WTC11 (cell line): ENCODE measurements around the gene MXRA8. TPM values are rescaled to one million over a fixed set of nuclear protein-coding genes. Genes with fewer than 3 reads are reported as not detected.

Experiments
- ATAC-seq: fragments of 200-7000 bp; cut with Tn5 transposase; 2 replicates; pipeline ENCODE4 v1.10.0; 2021; ENCODE audit warnings: mild to moderate bottlenecking, moderate library complexity
- CTCF ChIA-PET: fragments of 300-600 bp; sonication (Branson Sonifier 250); formaldehyde crosslinking; loops from one replicate; lab custom pipeline; 2021; ENCODE audit warnings: antibody characterized with exemption; lab: Charles Lee
- POLR2A ChIA-PET: fragments of 350-600 bp; sonication (Branson Sonifier 250); formaldehyde crosslinking; loops from one replicate; lab custom pipeline; 2021; ENCODE audit warnings: antibody characterized with exemption; lab: Charles Lee
- DNase-seq: peaks from one replicate; pipeline ENCODE4 v3.0.0; 2021; ENCODE audit warnings: low spot score
- H3K27ac Mint-ChIP-seq: 2 replicates; pipeline ENCODE4 v1.8.0; 2021; ENCODE audit warnings: mixed read lengths
- H3K27me3 Mint-ChIP-seq: 2 replicates; pipeline ENCODE4 v1.8.0; 2021; ENCODE audit warnings: low read depth, mild to moderate bottlenecking, moderate library complexity, mixed read lengths
- H3K36me3 Mint-ChIP-seq: 2 replicates; pipeline ENCODE4 v1.8.0; 2021; ENCODE audit warnings: mixed read lengths
- H3K4me1 Mint-ChIP-seq: 2 replicates; pipeline ENCODE4 v1.8.0; 2022; ENCODE audit warnings: mixed read lengths
- H3K4me3 Mint-ChIP-seq: 2 replicates; pipeline ENCODE4 v1.8.0; 2021; ENCODE audit warnings: mild to moderate bottlenecking, moderate library complexity, mixed read lengths
- H3K9me3 Mint-ChIP-seq: 2 replicates; pipeline ENCODE4 v1.8.0; 2021; ENCODE audit warnings: mixed read lengths
- ARID4B ChIP-seq: sonication (generic); formaldehyde crosslinking; IDR thresholded peaks from 2 replicates; pipeline ENCODE4 v1.8.0; 2023; ENCODE audit warnings: missing genetic modification reagents, mild to moderate bottlenecking, borderline replicate concordance
- ATF1 ChIP-seq: sonication (generic); formaldehyde crosslinking; IDR thresholded peaks from 2 replicates; pipeline ENCODE4 v1.8.1; 2023; ENCODE audit warnings: mild to moderate bottlenecking, moderate library complexity, missing genetic modification reagents
- CREB1 ChIP-seq: sonication (generic); formaldehyde crosslinking; IDR thresholded peaks from 2 replicates; pipeline ENCODE4 v1.8.0; 2023; ENCODE audit warnings: mild to moderate bottlenecking, missing genetic modification reagents
- CREM ChIP-seq: sonication (generic); formaldehyde crosslinking; IDR thresholded peaks from 2 replicates; pipeline ENCODE4 v1.8.1; 2022; ENCODE audit warnings: mild to moderate bottlenecking, missing genetic modification reagents, moderate library complexity
- EMX1 ChIP-seq: fragments of 250-450 bp; sonication (Bioruptor Pico); IDR thresholded peaks from 2 replicates; pipeline ENCODE4 v1.8.0; 2021; ENCODE audit warnings: mild to moderate bottlenecking
- FOXJ3 ChIP-seq: sonication (generic); formaldehyde crosslinking; IDR thresholded peaks from 2 replicates; pipeline ENCODE4 v1.9.0; 2021; ENCODE audit warnings: missing genetic modification reagents, mild to moderate bottlenecking, borderline replicate concordance
- FOXK1 ChIP-seq: sonication (generic); formaldehyde crosslinking; IDR thresholded peaks from 2 replicates; pipeline ENCODE4 v1.8.0; 2022; ENCODE audit warnings: mild to moderate bottlenecking, moderate library complexity, missing genetic modification reagents
- FOXP1 ChIP-seq: sonication (generic); formaldehyde crosslinking; IDR thresholded peaks from 2 replicates; pipeline ENCODE4 v1.8.0; 2022; ENCODE audit warnings: missing genetic modification reagents, mild to moderate bottlenecking, moderate library complexity, borderline replicate concordance
- MAX ChIP-seq: sonication (generic); formaldehyde crosslinking; IDR thresholded peaks from 2 replicates; pipeline ENCODE4 v1.8.0; 2022; ENCODE audit warnings: mild to moderate bottlenecking, missing genetic modification reagents
- MLX ChIP-seq: sonication (generic); formaldehyde crosslinking; IDR thresholded peaks from 2 replicates; pipeline ENCODE4 v1.8.1; 2023; ENCODE audit warnings: mild to moderate bottlenecking, missing genetic modification reagents, moderate library complexity
- RELA ChIP-seq: sonication (generic); formaldehyde crosslinking; IDR thresholded peaks from 2 replicates; pipeline ENCODE4 v1.8.1; 2022; ENCODE audit warnings: missing genetic modification reagents, mild to moderate bottlenecking, borderline replicate concordance
- RORB ChIP-seq: fragments of 250-450 bp; sonication (Bioruptor Pico); IDR thresholded peaks from 2 replicates; pipeline ENCODE4 v1.9.0; 2021; ENCODE audit warnings: mild to moderate bottlenecking
- SP1 ChIP-seq: sonication (generic); formaldehyde crosslinking; conservative IDR thresholded peaks from 2 replicates; pipeline ENCODE4 v1.8.1; 2022; ENCODE audit warnings: missing genetic modification reagents
- USF1 ChIP-seq: sonication (generic); formaldehyde crosslinking; IDR thresholded peaks from 2 replicates; pipeline ENCODE4 v1.8.0; 2022; ENCODE audit warnings: mild to moderate bottlenecking, missing genetic modification reagents
- ZBTB43 ChIP-seq: sonication (generic); formaldehyde crosslinking; IDR thresholded peaks from 2 replicates; pipeline ENCODE4 v1.8.1; 2023; ENCODE audit warnings: mild to moderate bottlenecking, missing genetic modification reagents
- ZNF121 ChIP-seq: sonication (generic); formaldehyde crosslinking; IDR thresholded peaks from 2 replicates; pipeline ENCODE4 v1.8.0; 2023; ENCODE audit warnings: missing genetic modification reagents
- ZNF219 ChIP-seq: sonication (generic); formaldehyde crosslinking; IDR thresholded peaks from 2 replicates; pipeline ENCODE4 v1.8.0; 2023; ENCODE audit warnings: missing genetic modification reagents, mild to moderate bottlenecking, borderline replicate concordance
- ZNF317 ChIP-seq: sonication (generic); formaldehyde crosslinking; IDR thresholded peaks from 2 replicates; pipeline ENCODE4 v1.8.1; 2023; ENCODE audit warnings: low read depth, mild to moderate bottlenecking, moderate library complexity, missing genetic modification reagents, borderline replicate concordance
- ZNF423 ChIP-seq: fragments of 250-450 bp; sonication (Bioruptor Pico); IDR thresholded peaks from 2 replicates; pipeline ENCODE4 v2.1.2; 2022; ENCODE audit warnings: mild to moderate bottlenecking, moderate library complexity
- total RNA-seq: library from RNA; stranded (reverse); gene quantifications from 3 replicates; pipeline ENCODE4 v1.2.3, GENCODE V29; 2021
- TF ChIP-seq, protein P1 (sequence below): sonication (generic); formaldehyde crosslinking; IDR thresholded peaks from 2 replicates; pipeline ENCODE4 v1.8.0; 2022; ENCODE audit warnings: mild to moderate bottlenecking, missing genetic modification reagents
- TF ChIP-seq, protein P2 (sequence below): sonication (generic); formaldehyde crosslinking; IDR thresholded peaks from 2 replicates; pipeline ENCODE4 v1.8.1; 2022; ENCODE audit warnings: missing genetic modification reagents, borderline replicate concordance

Gene MXRA8
- total RNA-seq, 1 experiment from 2014 or later = 6.7 TPM

DNA sequence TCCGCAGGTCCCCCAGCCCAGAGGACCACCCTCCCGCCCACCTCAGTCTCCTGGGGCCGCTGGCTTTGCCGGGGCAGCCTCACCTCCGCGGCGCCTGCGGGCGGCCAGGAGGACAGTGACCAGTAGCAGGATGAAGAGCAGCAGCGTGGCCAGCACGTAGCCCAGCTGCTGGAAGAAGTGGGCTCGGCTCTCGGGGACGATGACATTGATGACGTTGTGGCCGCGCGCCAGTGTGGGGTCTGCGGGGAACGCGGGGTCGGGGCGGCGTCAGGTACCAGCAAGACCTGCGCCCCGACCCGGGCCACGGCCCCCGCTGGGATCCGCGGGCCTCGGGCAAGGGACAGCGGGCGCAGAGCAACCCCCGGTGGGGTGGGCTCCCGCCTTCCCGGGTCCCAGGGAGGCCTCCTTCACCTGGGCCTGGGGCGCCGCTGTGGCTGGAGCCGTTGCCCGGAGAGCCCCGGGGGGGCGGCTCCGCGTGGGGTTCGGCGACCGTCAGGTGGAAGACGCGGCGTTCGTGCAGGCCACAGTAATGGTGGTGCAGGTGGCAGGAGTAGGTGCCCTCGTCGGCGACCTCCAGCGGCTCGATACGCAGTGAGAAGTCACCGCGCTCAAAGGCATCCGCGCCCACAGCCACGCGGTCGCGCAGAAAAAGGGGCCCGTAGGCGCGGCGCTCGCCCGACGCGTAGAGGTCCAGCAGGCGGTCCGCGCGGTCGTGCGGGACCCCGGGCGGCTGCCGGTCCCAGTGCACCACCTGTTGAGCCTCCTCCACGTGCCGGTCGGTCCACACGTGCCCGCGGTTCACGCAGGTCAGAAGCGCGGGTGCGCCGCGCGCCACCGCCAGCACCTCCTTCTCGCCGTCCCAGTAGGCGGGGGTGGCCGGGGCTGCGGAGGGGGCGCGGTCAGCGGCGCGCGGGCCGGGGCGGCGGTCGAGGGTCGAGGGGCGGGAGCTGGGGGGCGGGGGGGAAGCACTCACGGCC, 3.8 kb downstream of the MXRA8 start (continued):
- TF ChIP-seq ZNF423 (CRISPR knock-in tag) = 0 out of 2 replicates have a peak, but pooled peaks have one; percentile 4
- no peak for TF ChIP-seq ZNF219
- no peak for TF ChIP-seq FOXP1 (CRISPR knock-in tag)
- no peak for TF ChIP-seq ATF1 (CRISPR knock-in tag)
- TF ChIP-seq, protein P1, sequence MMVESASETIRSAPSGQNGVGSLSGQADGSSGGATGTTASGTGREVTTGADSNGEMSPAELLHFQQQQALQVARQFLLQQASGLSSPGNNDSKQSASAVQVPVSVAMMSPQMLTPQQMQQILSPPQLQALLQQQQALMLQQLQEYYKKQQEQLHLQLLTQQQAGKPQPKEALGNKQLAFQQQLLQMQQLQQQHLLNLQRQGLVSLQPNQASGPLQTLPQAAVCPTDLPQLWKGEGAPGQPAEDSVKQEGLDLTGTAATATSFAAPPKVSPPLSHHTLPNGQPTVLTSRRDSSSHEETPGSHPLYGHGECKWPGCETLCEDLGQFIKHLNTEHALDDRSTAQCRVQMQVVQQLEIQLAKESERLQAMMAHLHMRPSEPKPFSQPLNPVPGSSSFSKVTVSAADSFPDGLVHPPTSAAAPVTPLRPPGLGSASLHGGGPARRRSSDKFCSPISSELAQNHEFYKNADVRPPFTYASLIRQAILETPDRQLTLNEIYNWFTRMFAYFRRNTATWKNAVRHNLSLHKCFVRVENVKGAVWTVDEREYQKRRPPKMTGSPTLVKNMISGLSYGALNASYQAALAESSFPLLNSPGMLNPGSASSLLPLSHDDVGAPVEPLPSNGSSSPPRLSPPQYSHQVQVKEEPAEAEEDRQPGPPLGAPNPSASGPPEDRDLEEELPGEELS (CRISPR knock-in tag) = no peak
- TF ChIP-seq CREB1 = no peak
- TF ChIP-seq ZBTB43 (CRISPR knock-in tag) = no peak
- no peak for TF ChIP-seq SP1 (CRISPR knock-in tag)
- TF ChIP-seq USF1 = no peak
- no peak; the same call in 1 of the 2 replicates for TF ChIP-seq ZNF317 (CRISPR knock-in tag)
- TF ChIP-seq MLX (CRISPR knock-in tag) = no peak
- TF ChIP-seq EMX1 (CRISPR knock-in tag) = peak; percentile 44; the same call in 1 of the 2 replicates
- no peak for TF ChIP-seq FOXJ3 (CRISPR knock-in tag)
- TF ChIP-seq, protein P2, sequence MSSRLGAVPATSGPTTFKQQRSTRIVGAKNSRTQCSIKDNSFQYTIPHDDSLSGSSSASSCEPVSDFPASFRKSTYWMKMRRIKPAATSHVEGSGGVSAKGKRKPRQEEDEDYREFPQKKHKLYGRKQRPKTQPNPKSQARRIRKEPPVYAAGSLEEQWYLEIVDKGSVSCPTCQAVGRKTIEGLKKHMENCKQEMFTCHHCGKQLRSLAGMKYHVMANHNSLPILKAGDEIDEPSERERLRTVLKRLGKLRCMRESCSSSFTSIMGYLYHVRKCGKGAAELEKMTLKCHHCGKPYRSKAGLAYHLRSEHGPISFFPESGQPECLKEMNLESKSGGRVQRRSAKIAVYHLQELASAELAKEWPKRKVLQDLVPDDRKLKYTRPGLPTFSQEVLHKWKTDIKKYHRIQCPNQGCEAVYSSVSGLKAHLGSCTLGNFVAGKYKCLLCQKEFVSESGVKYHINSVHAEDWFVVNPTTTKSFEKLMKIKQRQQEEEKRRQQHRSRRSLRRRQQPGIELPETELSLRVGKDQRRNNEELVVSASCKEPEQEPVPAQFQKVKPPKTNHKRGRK (CRISPR knock-in tag) = no peak
- no peak for TF ChIP-seq RELA (CRISPR knock-in tag)
- TF ChIP-seq MAX (CRISPR knock-in tag) = peak; percentile 39; the same call in 1 of the 2 replicates

DNA sequence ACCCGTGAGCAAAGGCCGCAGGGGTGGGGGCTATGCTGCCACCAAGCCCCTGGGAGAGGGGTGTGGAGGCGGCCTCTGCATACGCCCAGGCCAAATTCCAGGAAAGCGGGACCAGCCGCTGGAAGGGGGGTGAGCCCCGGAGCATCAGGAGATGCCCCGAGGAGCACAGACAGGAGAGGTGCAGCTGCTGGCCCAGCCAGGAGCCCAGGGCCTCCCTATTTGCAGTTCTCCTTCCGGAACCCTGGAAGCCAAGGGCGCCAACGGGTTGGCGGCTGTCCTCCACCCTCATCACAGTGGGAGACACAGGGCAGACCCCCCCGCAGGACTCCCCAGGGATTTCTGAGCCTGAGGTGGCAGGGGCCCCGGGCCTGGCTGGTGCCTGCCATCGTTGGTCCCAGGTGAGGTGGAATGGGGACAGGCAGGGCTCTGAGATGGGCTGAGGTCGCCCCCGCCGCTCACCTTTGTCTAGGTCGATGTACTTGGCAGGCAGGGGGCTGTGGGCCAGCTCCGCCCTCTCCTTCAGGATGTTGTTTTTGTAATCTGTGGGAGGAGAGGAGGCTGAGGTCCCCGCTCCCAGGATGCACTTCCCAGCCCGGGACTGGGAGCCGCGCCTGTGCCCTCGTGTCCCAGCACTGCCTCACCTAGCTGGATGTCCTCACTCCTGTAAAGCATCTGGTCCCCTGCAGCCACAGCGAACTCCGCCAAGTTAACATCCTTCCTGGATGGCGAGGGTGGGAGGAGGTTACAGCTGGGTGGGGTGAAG, 4.8 kb downstream of the MXRA8 start:
- peaks cover 17% of the 10 kb centered on the region for H3K27me3 Mint-ChIP-seq
- POLR2A ChIA-PET = interaction anchor here (0.6 to 1.1 kb wide), 2 partner anchors 18 to 39 kb away, joined by 3 to 4 read pairs; no protein-coding TSS in a partner anchor
- H3K4me3 Mint-ChIP-seq = peak overlapping the region; percentile 73
- H3K9me3 Mint-ChIP-seq = no peaks in the 10 kb centered on the region
- peak; percentile 68 for DNase-seq
- peaks cover 25% of the 10 kb centered on the region for H3K4me1 Mint-ChIP-seq
- CTCF ChIA-PET = interaction anchor here (1.0 to 1.5 kb wide), 7 partner anchors 8 to 62 kb away, joined by 3 to 4 read pairs (median 3); partner anchors contain the start of gene AURKAIP1
- no peaks in the 10 kb centered on the region for H3K36me3 Mint-ChIP-seq
- ATAC-seq = peak; percentile 62
- H3K27ac Mint-ChIP-seq = no peak overlapping the region
- TF ChIP-seq FOXK1 (peak; percentile 65), ZNF423 (CRISPR knock-in tag) (peak; percentile 67), FOXP1 (CRISPR knock-in tag) (0 out of 2 replicates have a peak, but pooled peaks have one; percentile 53), MAX (CRISPR knock-in tag) (peak; percentile 67; the same call in 1 of the 2 replicates), ARID4B (CRISPR knock-in tag) (0 out of 2 replicates have a peak, but pooled peaks have one; percentile 47), CREM (CRISPR knock-in tag) (no peak), RORB (CRISPR knock-in tag) (no peak), ZNF121 (0 out of 2 replicates have a peak, but pooled peaks have one; percentile 16)
